HepG2 (cell line): Measurements from ENCODE around the gene CCDC57. TPM values are rescaled to one million over a fixed set of nuclear protein-coding genes. Genes with fewer than 3 reads are reported as not detected.
"Not testable (repeated sequence)": the region's sequence is repeated elsewhere in the genome, so short reads cannot be mapped to it uniquely, and the experiment has no call there.

Source experiments
- ATAC-seq: fragments of 200-7000 bp; cut with Tn5 transposase; 3 replicates; pipeline ENCODE4 v1.9.1; 2020; ENCODE audit warnings: mild to moderate bottlenecking, moderate library complexity
- BruUV-seq: library from RNA; stranded (reverse); fragments of 400-500 nt; replicated peaks from 2 replicates; lab custom pipeline; 2021; lab: Mats Ljungman, UMichigan
- CTCF ChIA-PET: fragments of 300-600 bp; formaldehyde crosslinking; extraction: SDS; loops from one replicate; lab custom pipeline; 2021; ENCODE audit warnings: low total read pairs, inconsistent platforms, low intra/inter-chr PET ratio; lab: Yijun Ruan, JAX
- POLR2A ChIA-PET: fragments of 350-600 bp; sonication (Branson Sonifier 250); formaldehyde crosslinking; loops from one replicate; lab custom pipeline; 2020; ENCODE audit warnings: antibody characterized with exemption, inconsistent platforms; lab: Yijun Ruan, JAX
- DNase-seq: peaks from one replicate; pipeline ENCODE4 v3.0.0-alpha.2; 2015; ENCODE audit warnings: low spot score
- FAIRE-seq: peaks from 3 replicates; lab custom pipeline; 2011; peaks lifted over from hg19 to GRCh38; lab: Jason Lieb, UNC
- H2AFZ ChIP-seq: one replicate; pipeline ENCODE4 v1.6.1; 2011; ENCODE audit warnings: low read length, inconsistent platforms
- H3K27ac ChIP-seq: fragments of 300-600 bp; 3 replicates; pipeline ENCODE4 v1.8.0; 2011; ENCODE audit warnings: mixed run types, mild to moderate bottlenecking, mixed read lengths, low read length, inconsistent platforms; ENCODE audit not compliant: insufficient read depth; ENCODE audit errors: extremely low read length
- H3K27me3 ChIP-seq, 2 experiments: fragments of 200-600 bp in 1 of 2; 2 replicates in 1 of 2; 3 replicates in 1 of 2; pipeline versions ENCODE4 v1.6.0 to v1.8.0; 2011; ENCODE audit warnings: low read length in 2 of 2, mild to moderate bottlenecking in 2 of 2, moderate library complexity in 2 of 2, inconsistent platforms in 1 of 2; ENCODE audit not compliant: insufficient read depth in 2 of 2, control insufficient read depth in 1 of 2
- H3K36me3 ChIP-seq, 2 experiments: fragments of 200-600 bp in 1 of 2; replicated peaks in 1 of 2; 2 replicates in 1 of 2; 3 replicates in 1 of 2; pipeline versions ENCODE4 v1.5.1 to v1.8.0; 2011; ENCODE audit warnings: low read length in 2 of 2, inconsistent platforms in 1 of 2; ENCODE audit not compliant: insufficient read depth in 2 of 2, control insufficient read depth in 1 of 2
- H3K4me1 ChIP-seq: 2 replicates; pipeline ENCODE4 v1.5.1; 2012; ENCODE audit warnings: low read length, inconsistent platforms; ENCODE audit not compliant: insufficient read depth
- H3K4me2 ChIP-seq: 2 replicates; pipeline ENCODE4 v1.6.0; 2011; ENCODE audit warnings: low read depth, low read length, inconsistent platforms
- H3K4me3 ChIP-seq, 3 experiments: fragments of 200-600 bp in 1 of 3; sonication (generic), shearing (Covaris generic) in 1 of 3; replicated peaks in 1 of 3; 2 replicates each; pipeline ENCODE4 v1.5.1; 2011 to 2016; ENCODE audit warnings: low read length in 3 of 3, inconsistent platforms in 2 of 3, low read depth in 2 of 3, mild to moderate bottlenecking in 2 of 3, control low read depth in 1 of 3, mixed read lengths in 1 of 3; ENCODE audit not compliant: insufficient read depth in 1 of 3
- H3K79me2 ChIP-seq: one replicate; pipeline ENCODE4 v1.6.1; 2011; ENCODE audit warnings: low read length, inconsistent platforms; ENCODE audit not compliant: insufficient read depth
- H3K9ac ChIP-seq: 2 replicates; pipeline ENCODE4 v1.6.0; 2011; ENCODE audit warnings: mild to moderate bottlenecking, low read depth, low read length, inconsistent platforms; ENCODE audit not compliant: insufficient read depth
- H3K9me3 ChIP-seq: 2 replicates; pipeline ENCODE4 v1.5.1; 2012; ENCODE audit warnings: mild to moderate bottlenecking, low read length
- H4K20me1 ChIP-seq: 2 replicates; pipeline ENCODE4 v1.6.0; 2011; ENCODE audit warnings: inconsistent platforms, mild to moderate bottlenecking, low read length, moderate library complexity; ENCODE audit not compliant: insufficient read depth
- BCL3 ChIP-seq: sonication (generic); formaldehyde crosslinking; IDR thresholded peaks from 2 replicates; pipeline ENCODE4 v1.5.1; 2020; ENCODE audit warnings: mild to moderate bottlenecking, missing genetic modification reagents, moderate library complexity
- NCOA2 ChIP-seq: sonication (generic); formaldehyde crosslinking; IDR thresholded peaks from 2 replicates; pipeline ENCODE4 v1.8.0; 2022; ENCODE audit warnings: inconsistent platforms
- TBP ChIP-seq: sonication (generic); formaldehyde crosslinking; IDR thresholded peaks from 2 replicates; pipeline ENCODE4 v1.5.0; 2020; ENCODE audit warnings: missing genetic modification reagents
- U2AF1 ChIP-seq: fragments of 200-400 bp; formaldehyde crosslinking; optimal IDR thresholded peaks from 2 replicates; pipeline ENCODE3; 2017; ENCODE audit warnings: mild to moderate bottlenecking, low read depth, low read length
- ZBTB21 ChIP-seq: sonication (generic); formaldehyde crosslinking; IDR thresholded peaks from 2 replicates; pipeline ENCODE4 v1.4.0; 2020; ENCODE audit warnings: missing genetic modification reagents
- ZNF335 ChIP-seq: sonication (generic); formaldehyde crosslinking; IDR thresholded peaks from 2 replicates; pipeline ENCODE4 v1.4.0; 2020; ENCODE audit warnings: missing genetic modification reagents
- ZNF546 ChIP-seq: sonication (generic); formaldehyde crosslinking; conservative IDR thresholded peaks from 2 replicates; pipeline ENCODE4 v1.8.1; 2023; ENCODE audit warnings: mild to moderate bottlenecking, missing genetic modification reagents
- ZNF652 ChIP-seq: IDR thresholded peaks from 2 replicates; pipeline ENCODE4 v1.6.1; 2016; ENCODE audit warnings: low read depth, borderline replicate concordance
- ZNF776 ChIP-seq: sonication (generic); formaldehyde crosslinking; IDR thresholded peaks from 2 replicates; pipeline ENCODE4 v1.4.0; 2020; ENCODE audit warnings: mild to moderate bottlenecking, missing genetic modification reagents
- WGBS: methylation state at CpG from one replicate; pipeline ENCODE4 v1.1.6; 2017; ENCODE audit warnings: low lambda C conversion rate; 5-methylcytosine and 5-hydroxymethylcytosine counted together
- in situ Hi-C: cut with HindIII; loops from 2 replicates; pipeline ENCODE4 v1.10.0; 2017; ENCODE audit warnings: low pct_unique_long_range_greater_than_20kb; ENCODE audit not compliant: extremely low pct_ligation_motif_present
- intact Hi-C: fragments of 100-400 bp; cut with micrococcal nuclease; formaldehyde crosslinking; loops from one replicate; pipeline ENCODE4 v1.10.0; 2022; ENCODE audit not compliant: unreplicated experiment
- polyA plus RNA-seq, 8 experiments: library from polyadenylated mRNA; depleted of rRNA in 3 of 8; stranded (reverse) in 7 of 8; unstranded in 1 of 8; fragments of >200 nt; fragmentation: Illumina TruSeq in 4 of 8; extraction: Trizol in 4 of 8; gene quantifications; 2 replicates each; pipeline versions ENCODE4 v1.2.1 to v1.2.3, GENCODE V29; 2011 to 2016; ENCODE audit warnings: low read depth in 4 of 8, missing spikeins in 1 of 8, mixed read lengths in 1 of 8; ENCODE audit not compliant: insufficient read depth in 1 of 8
- total RNA-seq, 5 experiments: library from RNA; depleted of rRNA; stranded (reverse); fragments of >200 nt; fragmentation: Illumina TruSeq; extraction: Trizol; gene quantifications; 2 replicates each; pipeline ENCODE4 v1.2.3, GENCODE V29; 2016; ENCODE audit warnings: low read depth in 1 of 5
- TF ChIP-seq, protein P1 (sequence below): IDR thresholded peaks from 2 replicates; pipeline ENCODE4 v1.6.1; 2016; ENCODE audit warnings: missing compliant biosample characterization, missing genetic modification reagents, borderline replicate concordance

The CCDC57 gene
- total and polyA plus RNA-seq, 2 of the 13 experiments (the other 11 are each of a cell fraction or from before 2014, with no cell fraction given), result 59.3 to 59.9 TPM

DNA sequence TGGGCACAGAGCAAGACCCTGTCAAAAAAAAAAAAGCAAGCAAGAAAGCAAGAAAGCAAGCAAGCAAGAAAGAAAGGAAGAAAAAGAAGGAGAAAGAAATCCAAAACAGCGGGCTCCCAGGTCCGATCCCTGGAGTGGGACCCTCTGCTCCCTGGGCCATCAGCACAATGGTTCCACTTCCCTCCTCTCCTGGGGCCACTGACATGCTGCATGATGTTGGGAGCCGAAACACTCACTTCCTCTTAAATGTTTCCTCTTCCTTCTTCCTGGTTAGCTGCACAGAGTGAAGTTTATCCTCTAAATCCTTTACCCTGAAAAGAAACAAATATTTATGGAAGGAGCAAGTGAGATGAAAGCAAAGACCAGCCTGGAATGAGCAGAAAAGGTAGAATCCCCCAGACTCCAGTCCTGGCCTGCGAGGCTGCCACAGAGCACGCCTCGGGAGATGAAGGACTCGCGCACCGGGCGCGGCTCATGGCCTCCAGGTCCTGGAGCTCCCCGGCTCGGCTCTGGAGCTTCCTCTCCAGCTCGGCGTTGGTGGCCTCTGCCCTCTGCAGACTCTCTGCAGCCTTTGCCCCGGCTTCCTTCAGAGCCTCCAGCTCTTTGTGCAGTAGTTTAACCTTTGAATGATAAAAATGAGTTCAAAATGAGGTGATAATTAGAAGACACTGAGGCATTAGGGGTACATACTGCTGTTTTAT lies 19.0 kb downstream of the CCDC57 start (continued):
- no peak for TF ChIP-seq U2AF1
- TF ChIP-seq BCL3 (CRISPR knock-in tag), result no peak
- no peak for TF ChIP-seq ZNF335 (CRISPR knock-in tag)
- TF ChIP-seq NCOA2 (CRISPR knock-in tag), result no peak
- no peak for TF ChIP-seq ZNF546
- TF ChIP-seq ZNF776 (CRISPR knock-in tag), result no peak
- TF ChIP-seq, protein P1, sequence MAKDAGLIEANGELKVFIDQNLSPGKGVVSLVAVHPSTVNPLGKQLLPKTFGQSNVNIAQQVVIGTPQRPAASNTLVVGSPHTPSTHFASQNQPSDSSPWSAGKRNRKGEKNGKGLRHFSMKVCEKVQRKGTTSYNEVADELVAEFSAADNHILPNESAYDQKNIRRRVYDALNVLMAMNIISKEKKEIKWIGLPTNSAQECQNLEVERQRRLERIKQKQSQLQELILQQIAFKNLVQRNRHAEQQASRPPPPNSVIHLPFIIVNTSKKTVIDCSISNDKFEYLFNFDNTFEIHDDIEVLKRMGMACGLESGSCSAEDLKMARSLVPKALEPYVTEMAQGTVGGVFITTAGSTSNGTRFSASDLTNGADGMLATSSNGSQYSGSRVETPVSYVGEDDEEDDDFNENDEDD, result no peak
- no peak for TF ChIP-seq TBP (CRISPR knock-in tag)
- no peak for TF ChIP-seq ZNF652 (CRISPR knock-in tag)
- TF ChIP-seq ZBTB21 (CRISPR knock-in tag), result no peak

- H3K9me3 ChIP-seq, H3K27me3 ChIP-seq, H3K9ac ChIP-seq, intact Hi-C loops, H4K20me1 ChIP-seq, CTCF ChIA-PET, POLR2A ChIA-PET, H3K79me2 ChIP-seq, H3K4me1 ChIP-seq, DNase-seq, FAIRE-seq, H3K4me2 ChIP-seq, H3K4me3 ChIP-seq, BruUV-seq, H3K27ac ChIP-seq, in situ Hi-C loops, H2AFZ ChIP-seq, ATAC-seq: not testable (repeated sequence)
- H3K36me3 ChIP-seq, result peaks cover 26 to 40% of the 10 kb centered on the region in 2 experiments; a peak in 4 of 5 replicates
- 84% methylated on average over 6 of the region's 6 CpGs for WGBS
Measured at GRCh38 chr17:82193050-82193449, 19.6 kb downstream of the CCDC57 start.
